HG03175 (cell line): ENCODE results near the gene TRIOBP.
"Not testable (repeated sequence)": the region's sequence is repeated elsewhere in the genome, so short reads cannot be mapped to it uniquely, and the experiment has no call there.

Source experiments
- ATAC-seq: cut with Tn5 transposase; IDR thresholded peaks from one replicate; pipeline ENCODE4 v1.9.1; 2021; ENCODE audit warnings: mild to moderate bottlenecking, moderate library complexity; ENCODE audit not compliant: unreplicated experiment

The TRIOBP gene, protein sequence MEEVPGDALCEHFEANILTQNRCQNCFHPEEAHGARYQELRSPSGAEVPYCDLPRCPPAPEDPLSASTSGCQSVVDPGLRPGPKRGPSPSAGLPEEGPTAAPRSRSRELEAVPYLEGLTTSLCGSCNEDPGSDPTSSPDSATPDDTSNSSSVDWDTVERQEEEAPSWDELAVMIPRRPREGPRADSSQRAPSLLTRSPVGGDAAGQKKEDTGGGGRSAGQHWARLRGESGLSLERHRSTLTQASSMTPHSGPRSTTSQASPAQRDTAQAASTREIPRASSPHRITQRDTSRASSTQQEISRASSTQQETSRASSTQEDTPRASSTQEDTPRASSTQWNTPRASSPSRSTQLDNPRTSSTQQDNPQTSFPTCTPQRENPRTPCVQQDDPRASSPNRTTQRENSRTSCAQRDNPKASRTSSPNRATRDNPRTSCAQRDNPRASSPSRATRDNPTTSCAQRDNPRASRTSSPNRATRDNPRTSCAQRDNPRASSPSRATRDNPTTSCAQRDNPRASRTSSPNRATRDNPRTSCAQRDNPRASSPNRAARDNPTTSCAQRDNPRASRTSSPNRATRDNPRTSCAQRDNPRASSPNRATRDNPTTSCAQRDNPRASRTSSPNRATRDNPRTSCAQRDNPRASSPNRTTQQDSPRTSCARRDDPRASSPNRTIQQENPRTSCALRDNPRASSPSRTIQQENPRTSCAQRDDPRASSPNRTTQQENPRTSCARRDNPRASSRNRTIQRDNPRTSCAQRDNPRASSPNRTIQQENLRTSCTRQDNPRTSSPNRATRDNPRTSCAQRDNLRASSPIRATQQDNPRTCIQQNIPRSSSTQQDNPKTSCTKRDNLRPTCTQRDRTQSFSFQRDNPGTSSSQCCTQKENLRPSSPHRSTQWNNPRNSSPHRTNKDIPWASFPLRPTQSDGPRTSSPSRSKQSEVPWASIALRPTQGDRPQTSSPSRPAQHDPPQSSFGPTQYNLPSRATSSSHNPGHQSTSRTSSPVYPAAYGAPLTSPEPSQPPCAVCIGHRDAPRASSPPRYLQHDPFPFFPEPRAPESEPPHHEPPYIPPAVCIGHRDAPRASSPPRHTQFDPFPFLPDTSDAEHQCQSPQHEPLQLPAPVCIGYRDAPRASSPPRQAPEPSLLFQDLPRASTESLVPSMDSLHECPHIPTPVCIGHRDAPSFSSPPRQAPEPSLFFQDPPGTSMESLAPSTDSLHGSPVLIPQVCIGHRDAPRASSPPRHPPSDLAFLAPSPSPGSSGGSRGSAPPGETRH (N-terminal part only)

GRCh38 chr22:37696657-37697537, at the start of gene TRIOBP:
TRIOBP (plus strand) TSS chr22:37697048; CDS start chr22:37701366, 4,318 bp downstream.
- peak; percentile 89 for ATAC-seq

DNA sequence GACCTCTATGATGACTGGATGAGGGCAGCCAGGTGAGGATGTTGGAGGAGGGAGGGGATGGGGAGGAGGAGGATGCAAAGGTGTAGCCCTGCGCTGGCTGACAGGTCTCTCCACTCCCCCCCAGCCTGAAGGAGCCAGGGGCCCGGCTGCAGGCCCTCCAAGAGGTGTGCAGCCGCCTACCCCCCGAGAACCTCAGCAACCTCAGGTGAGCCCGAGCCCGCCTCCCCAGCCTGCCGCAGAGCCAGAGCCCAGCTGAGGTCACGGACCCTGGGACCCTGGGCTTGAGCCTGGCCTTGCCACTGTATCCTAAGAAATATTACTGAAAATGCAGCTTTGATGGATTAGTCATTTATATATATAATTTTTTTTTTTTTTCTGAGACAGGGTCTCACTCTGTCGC, 49.5 kb upstream of the TRIOBP start:
- ATAC-seq: no peak

DNA sequence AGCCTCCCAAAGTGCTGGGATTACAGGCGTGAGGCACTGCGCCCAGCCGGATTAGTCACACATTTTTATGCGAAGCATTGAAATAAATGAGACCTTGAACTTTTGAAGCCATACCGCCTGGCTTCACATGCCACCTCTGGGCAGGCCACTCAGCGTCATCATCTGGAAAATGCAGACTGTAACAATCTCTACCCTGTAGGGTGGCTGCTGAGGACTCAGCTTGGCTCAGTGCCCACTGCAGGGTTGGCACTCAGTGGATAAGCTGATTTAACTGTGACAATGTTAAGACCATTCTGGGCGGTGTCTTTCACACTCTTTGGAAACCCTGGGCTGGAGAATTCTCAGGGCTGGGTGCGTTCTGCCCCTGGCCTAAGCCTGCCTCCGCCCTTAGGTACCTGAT, 48.9 kb upstream of the TRIOBP start:
- no peak for ATAC-seq

- ATAC-seq: no peak
Measured at GRCh38 chr22:37650463-37651136, 46.2 kb upstream of the TRIOBP start.

DNA sequence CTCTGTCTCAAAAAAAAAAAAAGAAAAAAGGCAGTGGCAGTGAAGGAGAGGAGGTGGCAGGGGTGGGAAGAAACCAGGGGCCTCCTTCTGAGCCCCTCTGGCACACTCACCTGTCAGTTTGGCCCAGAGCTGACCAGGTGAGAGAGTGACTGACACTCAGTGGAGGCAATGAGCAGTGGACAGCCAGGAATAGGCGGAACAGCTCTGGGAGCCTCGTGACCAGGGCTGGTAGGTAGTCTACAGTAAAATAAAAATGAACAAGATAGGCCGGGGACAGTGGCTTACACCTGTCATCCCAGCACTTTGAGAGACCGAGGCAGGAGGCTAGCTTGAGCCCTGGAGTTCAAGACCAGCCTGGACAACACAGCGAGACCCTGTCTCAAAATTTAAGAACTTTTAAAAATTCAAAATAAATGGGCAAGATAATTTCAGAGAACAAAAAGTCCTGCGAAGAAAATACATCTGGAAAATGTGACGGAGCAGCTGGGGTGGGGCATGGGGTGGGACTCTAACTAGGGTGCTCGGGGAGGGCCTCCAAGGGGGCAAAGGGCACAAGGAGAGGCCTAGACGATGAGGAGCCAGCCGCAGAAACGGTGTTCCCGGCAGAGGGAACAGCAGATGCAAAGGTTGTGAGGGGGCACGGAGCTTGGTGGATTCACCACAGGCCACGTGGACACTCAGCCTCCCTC, 42.1 kb upstream of the TRIOBP start:
- no peak for ATAC-seq

DNA sequence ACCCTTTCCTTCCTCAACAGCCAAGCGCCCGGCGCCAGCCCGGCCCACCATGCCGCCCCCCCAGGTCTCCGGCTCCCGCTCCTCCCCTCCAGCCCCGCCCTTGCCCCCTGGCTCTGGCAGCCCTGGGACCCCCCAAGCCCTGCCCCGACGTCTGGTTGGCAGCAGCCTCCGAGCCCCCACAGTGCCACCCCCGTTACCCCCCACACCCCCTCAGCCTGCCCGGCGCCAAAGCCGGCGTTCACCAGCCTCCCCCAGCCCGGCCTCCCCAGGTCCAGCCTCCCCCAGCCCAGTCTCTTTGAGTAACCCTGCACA, 41.6 kb upstream of the TRIOBP start:
- no peak for ATAC-seq

DNA sequence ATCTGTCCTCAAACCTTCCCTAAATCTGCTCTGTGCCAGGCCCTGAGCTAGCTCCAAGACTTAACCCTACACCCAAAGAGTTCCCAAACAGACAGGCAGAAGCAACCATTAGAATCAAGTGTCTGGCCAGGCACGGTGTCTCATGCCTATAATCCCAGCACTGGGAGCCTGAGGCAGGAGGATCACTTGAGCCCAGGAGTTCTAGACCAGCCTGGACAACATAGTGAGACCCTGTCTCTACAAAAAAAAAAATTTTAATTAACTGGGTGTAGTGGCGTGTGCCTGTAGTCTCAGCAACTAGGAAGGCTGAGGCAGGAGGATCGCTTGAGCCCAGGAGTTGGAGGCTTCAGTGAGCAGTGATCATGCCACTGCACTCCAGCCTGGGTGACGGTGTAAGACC, 40.3 kb upstream of the TRIOBP start:
- ATAC-seq: not testable (repeated sequence)

- ATAC-seq: no peak
Measured at GRCh38 chr22:37657590-37658132, 39.2 kb upstream of the TRIOBP start.

DNA sequence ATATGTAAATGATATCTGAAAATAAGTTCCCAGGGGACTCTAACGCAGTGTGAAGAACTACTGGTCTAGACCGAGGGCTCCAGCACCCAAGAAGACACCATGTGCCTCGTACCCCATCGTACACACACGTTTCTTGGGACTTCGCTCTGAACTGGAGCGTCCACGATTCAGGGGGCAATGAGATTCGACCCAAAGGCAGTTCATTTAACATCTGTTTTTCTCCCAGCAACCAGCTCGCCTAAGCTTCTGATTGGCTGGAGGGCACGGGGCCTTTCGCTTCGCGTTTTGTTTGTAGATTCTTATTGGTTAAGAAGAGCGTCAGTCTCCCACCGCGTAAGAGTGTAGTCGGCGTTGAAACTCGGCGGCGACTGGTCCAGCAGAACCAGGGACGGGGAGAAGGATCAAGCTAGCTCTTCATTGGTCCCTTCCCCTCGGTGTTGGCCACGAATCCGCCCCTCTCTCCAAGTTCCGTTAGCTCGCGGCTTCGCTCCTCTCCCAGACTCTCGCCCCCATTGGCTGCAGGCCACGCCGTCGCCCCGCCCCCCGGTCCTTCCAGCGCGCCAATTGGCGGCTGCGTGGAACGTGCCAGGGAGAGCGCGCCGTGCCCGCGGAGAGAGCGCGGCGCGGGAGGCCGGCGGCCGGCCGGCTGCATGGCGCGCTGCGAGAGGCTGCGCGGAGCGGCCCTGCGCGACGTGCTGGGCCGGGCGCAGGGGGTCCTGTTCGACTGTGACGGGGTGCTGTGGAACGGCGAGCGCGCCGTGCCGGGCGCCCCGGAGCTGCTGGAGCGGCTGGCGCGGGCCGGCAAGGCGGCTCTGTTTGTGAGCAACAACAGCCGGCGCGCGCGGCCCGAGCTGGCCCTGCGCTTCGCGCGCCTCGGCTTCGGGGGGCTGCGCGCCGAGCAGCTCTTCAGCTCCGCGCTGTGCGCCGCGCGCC, 38.4 kb upstream of the TRIOBP start, which contains the start of gene PDXP:
Gene PDXP (plus strand): TSS at position 591 of the 933 bp plus-strand sequence. CDS start 60 bp downstream, at position 651.
- ATAC-seq: peak; percentile 88

DNA sequence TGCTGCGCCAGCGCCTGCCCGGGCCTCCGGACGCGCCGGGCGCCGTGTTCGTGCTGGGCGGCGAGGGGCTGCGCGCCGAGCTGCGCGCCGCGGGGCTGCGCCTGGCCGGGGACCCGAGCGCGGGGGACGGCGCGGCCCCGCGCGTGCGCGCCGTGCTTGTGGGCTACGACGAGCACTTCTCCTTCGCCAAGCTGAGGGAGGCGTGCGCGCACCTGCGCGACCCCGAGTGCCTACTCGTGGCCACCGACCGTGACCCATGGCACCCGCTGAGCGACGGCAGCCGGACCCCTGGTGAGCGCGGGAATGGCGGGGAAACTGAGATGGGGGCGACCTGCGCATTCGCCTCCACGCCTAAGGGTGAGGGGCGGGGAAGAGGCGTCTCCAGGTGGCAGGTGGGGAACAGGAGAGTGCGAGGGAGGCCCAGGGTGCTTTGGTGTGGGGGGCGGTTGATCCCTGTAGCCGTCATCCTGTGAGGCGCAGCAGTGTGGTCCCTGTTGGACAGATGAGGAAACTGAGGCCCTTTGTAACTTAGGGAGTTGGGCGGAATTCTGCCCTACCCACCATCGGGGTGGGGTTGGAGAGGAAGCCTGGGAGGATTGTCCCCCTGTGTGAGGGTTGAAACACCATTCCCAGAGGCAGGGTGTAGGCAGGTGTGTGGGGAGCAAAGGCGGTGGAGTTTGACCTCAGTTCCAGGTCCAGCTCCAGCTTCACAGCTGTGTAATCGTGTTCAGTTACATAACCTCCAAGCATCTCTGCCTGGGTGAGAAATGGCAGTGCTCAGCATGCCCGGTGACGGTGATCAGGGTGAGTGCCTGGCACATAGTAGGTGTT, 37.6 kb upstream of the TRIOBP start:
- no peak for ATAC-seq

DNA sequence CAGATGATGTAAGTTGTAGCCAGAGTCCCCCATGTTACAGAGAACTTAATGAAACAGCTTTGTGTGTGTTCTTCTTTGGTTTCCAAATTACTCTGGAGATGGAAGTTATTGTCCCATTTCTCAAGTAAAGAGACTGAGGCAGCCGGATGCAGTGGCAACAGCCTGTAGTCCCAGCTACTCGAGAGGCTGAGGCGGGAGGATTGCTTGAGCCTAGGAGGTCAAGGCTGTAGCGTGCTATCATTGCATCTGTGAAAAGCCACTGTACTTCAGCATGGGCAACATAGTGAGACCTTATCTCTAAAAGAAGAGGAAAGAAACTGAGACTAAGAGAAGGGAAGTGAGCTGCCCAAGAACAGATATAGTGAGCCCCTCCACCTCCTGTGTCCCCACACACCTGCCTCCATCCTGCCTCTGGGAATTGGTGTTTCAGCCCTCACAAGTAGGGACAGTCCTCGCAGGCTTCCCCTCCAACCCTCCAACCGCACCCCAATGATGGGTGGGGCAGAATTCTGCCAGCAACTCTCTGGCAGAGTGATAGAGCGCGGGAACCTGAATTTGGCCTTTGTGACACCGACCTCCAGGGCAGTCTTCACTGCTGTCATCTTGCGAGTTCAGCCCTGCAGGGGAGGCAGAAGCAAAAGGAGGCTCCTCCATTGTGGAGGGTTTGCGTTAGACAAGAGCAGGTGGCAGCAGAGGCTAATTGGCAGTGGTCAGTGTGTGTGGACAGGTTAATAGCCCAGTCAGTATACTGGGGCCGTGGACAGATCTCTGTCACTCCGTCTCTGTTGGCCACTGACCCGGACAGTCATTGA, 36.7 kb upstream of the TRIOBP start:
- no peak for ATAC-seq

DNA sequence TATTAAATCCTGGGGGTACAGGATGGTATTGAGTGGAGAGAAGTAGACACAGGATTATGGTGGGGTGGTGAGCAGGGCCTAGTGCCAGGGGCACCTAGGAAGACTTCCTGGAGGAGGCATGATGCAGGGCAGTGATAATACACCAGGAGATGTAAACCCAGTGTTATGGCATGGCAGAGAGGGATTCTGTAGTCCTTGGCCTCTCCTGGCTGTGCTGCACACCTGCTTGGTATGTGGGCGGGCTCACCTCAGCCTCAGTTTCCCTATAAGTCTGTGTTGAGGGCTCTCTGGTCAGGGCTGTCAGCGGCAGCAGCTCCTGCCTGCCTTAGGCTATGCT, 36.2 kb upstream of the TRIOBP start:
- ATAC-seq: no peak

- no peak for ATAC-seq
Measured at GRCh38 chr22:37661160-37661924, 35.5 kb upstream of the TRIOBP start.

DNA sequence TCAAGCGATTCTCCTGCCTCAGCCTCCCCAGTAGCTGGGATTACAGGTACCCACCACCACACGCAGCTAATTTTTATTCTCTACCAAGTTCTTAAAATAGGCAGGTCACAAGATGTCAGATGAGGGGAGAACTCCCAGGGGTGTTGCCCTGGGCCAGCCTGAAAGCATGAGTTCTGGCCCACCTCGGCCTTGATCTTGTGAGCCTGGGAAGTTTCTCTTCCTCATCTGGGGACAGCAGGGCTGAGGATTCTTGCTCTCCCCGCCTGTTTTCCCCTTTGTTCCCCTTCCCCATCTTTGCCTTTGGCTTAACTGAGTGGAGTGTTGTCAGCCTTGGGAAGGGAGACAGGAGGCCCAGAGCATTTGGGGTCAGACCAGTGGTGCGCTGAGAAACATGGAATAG, 34.8 kb upstream of the TRIOBP start:
- no peak for ATAC-seq

- no peak for ATAC-seq
Measured at GRCh38 chr22:37663521-37664140, 33.2 kb upstream of the TRIOBP start.
